B cell (primary cell): ENCODE results near the gene SPEG. TPM values are rescaled to one million over a fixed set of nuclear protein-coding genes. Genes with fewer than 3 reads are reported as not detected.

Experiments used
- ATAC-seq: fragments of 200-7000 bp; cut with Tn5 transposase; one replicate; pipeline ENCODE4 v1.10.0; 2021; ENCODE audit warnings: low read depth, mild to moderate bottlenecking, moderate number of reproducible peaks, moderate library complexity
- CTCF ChIA-PET: fragments of 350-600 bp; sonication (Branson Sonifier 250); formaldehyde crosslinking; loops from one replicate; lab custom pipeline; 2021; ENCODE audit warnings: antibody characterized with exemption, inconsistent platforms; lab: Charles Lee
- POLR2A ChIA-PET: fragments of 350-600 bp; sonication (Branson Sonifier 250); formaldehyde crosslinking; loops from one replicate; lab custom pipeline; 2021; ENCODE audit warnings: antibody characterized with exemption; lab: Charles Lee
- DNase-seq: peaks from one replicate; pipeline ENCODE4 v3.0.0; 2013
- H2AFZ ChIP-seq: 2 replicates; pipeline ENCODE4 v1.6.1; 2012; ENCODE audit warnings: mild to moderate bottlenecking, low read depth, low read length; ENCODE audit not compliant: insufficient read depth, poor library complexity, severe bottlenecking
- H3K27ac ChIP-seq, 2 donors: 1 replicate in 1 of 2; 2 replicates in 1 of 2; pipeline ENCODE4 v1.5.1; 2012 to 2013; ENCODE audit warnings: low read length in 2 of 2, mild to moderate bottlenecking in 2 of 2, moderate library complexity in 1 of 2
- H3K27me3 ChIP-seq, 4 experiments: fragments of 200-600 bp in 1 of 4; sonication (generic) in 1 of 4; replicated peaks in 1 of 4; 1 replicate in 2 of 4; 2 replicates in 2 of 4; pipeline versions ENCODE4 v1.6.1 to v1.7.0; 2013 to 2016; ENCODE audit warnings: low read length in 3 of 4, mild to moderate bottlenecking in 2 of 4, mixed read lengths in 1 of 4, moderate library complexity in 1 of 4; ENCODE audit not compliant: insufficient read depth in 4 of 4, control insufficient read depth in 3 of 4; ENCODE audit errors: control extremely low read depth in 1 of 4
- H3K36me3 ChIP-seq, 2 experiments: replicated peaks in 1 of 2; 1 replicate in 1 of 2; 2 replicates in 1 of 2; pipeline versions ENCODE4 v1.6.1 to v1.7.1; 2013; ENCODE audit warnings: low read length in 1 of 2; ENCODE audit not compliant: insufficient read depth in 2 of 2, control insufficient read depth in 1 of 2; ENCODE audit errors: control extremely low read depth in 1 of 2, extremely low read depth in 1 of 2
- H3K4me1 ChIP-seq, 2 donors: fragments of 200-600 bp in 1 of 2; sonication (generic) in 1 of 2; 1 replicate in 1 of 2; 2 replicates in 1 of 2; pipeline versions ENCODE4 v1.5.1 to v1.6.1; 2013 to 2017; ENCODE audit warnings: low read length in 2 of 2; ENCODE audit not compliant: control insufficient read depth in 2 of 2, insufficient read depth in 2 of 2
- H3K4me2 ChIP-seq: replicated peaks from 2 replicates; pipeline ENCODE3; 2012; ENCODE audit warnings: mild to moderate bottlenecking, low read depth, low read length; ENCODE audit not compliant: poor library complexity, severe bottlenecking
- H3K4me3 ChIP-seq, 5 experiments: fragments of 200-600 bp in 1 of 5; sonication (generic) in 1 of 5; 1 replicate in 3 of 5; 2 replicates in 2 of 5; pipeline versions ENCODE4 v1.5.1 to v1.7.0; 2011 to 2016; ENCODE audit warnings: low read length in 4 of 5, mild to moderate bottlenecking in 4 of 5, low read depth in 2 of 5, control low read depth in 1 of 5, moderate library complexity in 1 of 5; ENCODE audit not compliant: insufficient read depth in 1 of 5; ENCODE audit errors: control extremely low read depth in 1 of 5, extremely low read depth in 1 of 5
- H3K79me2 ChIP-seq: fragments of 200-600 bp; sonication (generic); one replicate; pipeline ENCODE4 v1.6.0; 2016; ENCODE audit warnings: low read length; ENCODE audit not compliant: control insufficient read depth, insufficient read depth
- H3K9ac ChIP-seq: fragments of 200-600 bp; sonication (generic); 2 replicates; pipeline ENCODE4 v1.6.1; 2017; ENCODE audit warnings: mild to moderate bottlenecking, low read length, moderate library complexity
- H3K9me3 ChIP-seq, 3 donors: one replicate each; pipeline versions ENCODE4 v1.6.1 to v1.7.1; 2013; ENCODE audit warnings: low read length in 2 of 3; ENCODE audit not compliant: control insufficient read depth in 2 of 3, insufficient read depth in 1 of 3; ENCODE audit errors: control extremely low read depth in 1 of 3
- H4K20me1 ChIP-seq: 2 replicates; pipeline ENCODE4 v1.6.0; 2012; ENCODE audit warnings: mild to moderate bottlenecking, low read length; ENCODE audit not compliant: insufficient read depth, control insufficient read depth, poor library complexity, severe bottlenecking
- H3K27ac Mint-ChIP-seq: one replicate; pipeline ENCODE4 v1.8.0; 2021; ENCODE audit warnings: mixed read lengths
- H3K27me3 Mint-ChIP-seq: one replicate; pipeline ENCODE4 v1.8.0; 2021; ENCODE audit warnings: mixed read lengths
- H3K4me1 Mint-ChIP-seq: one replicate; pipeline ENCODE4 v1.8.0; 2021; ENCODE audit warnings: mixed read lengths
- H3K4me3 Mint-ChIP-seq: one replicate; pipeline ENCODE4 v1.8.0; 2021; ENCODE audit warnings: mixed read lengths
- H3K9me3 Mint-ChIP-seq: one replicate; pipeline ENCODE4 v1.8.0; 2022; ENCODE audit warnings: mixed read lengths; ENCODE audit not compliant: insufficient read depth
- EZH2 ChIP-seq: IDR thresholded peaks from 2 replicates; pipeline ENCODE4 v1.6.1; 2012; ENCODE audit warnings: borderline replicate concordance, low read depth, mild to moderate bottlenecking, moderate library complexity, low read length; ENCODE audit not compliant: insufficient read depth, poor library complexity, severe bottlenecking
- WGBS: methylation state at CpG from one replicate; pipeline ENCODE4 v1.1.5; 2013; ENCODE audit warnings: missing lambda C conversion rate; ENCODE audit not compliant: insufficient coverage; 5-methylcytosine and 5-hydroxymethylcytosine counted together
- intact Hi-C: fragments of 100-400 bp; cut with micrococcal nuclease; formaldehyde crosslinking; loops from one replicate; pipeline ENCODE4 v1.10.0; 2022
- polyA plus RNA-seq: library from polyadenylated mRNA; depleted of rRNA; stranded (reverse); fragments of >200 nt; gene quantifications from 2 replicates; pipeline ENCODE4 v1.2.3, GENCODE V29; 2012
- total RNA-seq, 2 donors: library from RNA; stranded (reverse); fragments of 120-200 nt in 1 of 2; gene quantifications; 1 replicate in 1 of 2; 2 replicates in 1 of 2; pipeline versions ENCODE4 v1.2.3 to v1.2.4, GENCODE V29; 2013 to 2022
- TF ChIP-seq, protein P1 (sequence below): fragments of 200-600 bp; IDR thresholded peaks from one replicate; pipeline ENCODE4 v1.8.0; 2022; ENCODE audit warnings: antibody characterized with exemption, mild to moderate bottlenecking

SPEG gene
- total and polyA plus RNA-seq, 2 donors (not counting 1 experiment from before 2014, with no cell fraction given) = 0.03 to 0.74 TPM

DNA sequence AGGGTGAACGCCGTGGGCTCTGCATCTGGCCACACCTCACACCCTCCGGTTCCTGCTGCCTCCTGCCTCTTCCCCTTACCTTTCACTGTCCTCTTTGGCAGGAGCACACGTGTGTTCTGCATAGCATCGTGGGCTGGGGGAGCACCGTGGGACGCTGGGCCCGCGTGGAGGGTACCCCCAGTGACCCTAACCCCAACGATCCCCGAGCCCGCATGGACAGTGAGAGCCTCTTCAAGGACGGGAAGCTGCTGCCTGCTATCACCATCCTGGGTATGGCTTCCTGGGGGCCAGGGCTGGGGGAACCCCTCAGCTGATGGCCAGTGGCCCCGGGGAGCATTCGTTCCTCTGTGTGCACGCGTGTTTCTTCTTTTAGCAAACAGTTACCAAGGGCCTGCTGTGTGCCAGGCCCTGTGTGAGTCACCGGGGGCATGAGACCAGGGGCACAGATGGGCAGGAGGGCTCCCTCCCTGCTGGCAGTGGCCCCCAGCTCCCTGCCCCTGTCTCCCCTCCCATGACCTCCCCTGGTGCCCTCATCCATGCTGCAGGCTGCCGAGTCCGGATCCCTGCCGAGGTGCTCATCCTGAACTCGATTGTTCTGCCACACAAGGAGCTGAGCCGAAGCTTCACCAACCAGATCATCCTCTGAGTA is 71.6 kb downstream of the SPEG start:
- no peak for DNase-seq
- CTCF ChIA-PET = interaction anchor here (1.0 kb wide), 1 partner anchor 11 kb away, joined by 3 read pairs; a partner anchor contains a TSS
- Mint-ChIP-seq H3K9me3 (no peaks in the 10 kb centered on the region), H3K27ac (no peak overlapping the region), H3K4me3 (no peak overlapping the region), H3K4me1 (peaks cover 19% of the 10 kb centered on the region), H3K27me3 (peaks cover 24% of the 10 kb centered on the region)
- Histone ChIP-seq H3K4me3 (no peak overlapping the region), H3K36me3 (peaks cover 0 to 32% of the 10 kb centered on the region in 2 experiments), H3K4me2 (no peak overlapping the region), H3K27ac (no peak overlapping the region), H2AFZ (no peak overlapping the region), H3K79me2 (no peaks in the 10 kb centered on the region), H3K9ac (no peak overlapping the region), H3K27me3 (peaks cover 0 to 32% (median 10%) of the 10 kb centered on the region in 4 experiments), H3K9me3 (peaks cover 0 to 13% (median 0%) of the 10 kb centered on the region in 3 donors), H4K20me1 (no peaks in the 10 kb centered on the region), H3K4me1 (peaks cover 15 to 20% of the 10 kb centered on the region in 2 donors)
- no peak for TF ChIP-seq EZH2
- TF ChIP-seq, protein P1, sequence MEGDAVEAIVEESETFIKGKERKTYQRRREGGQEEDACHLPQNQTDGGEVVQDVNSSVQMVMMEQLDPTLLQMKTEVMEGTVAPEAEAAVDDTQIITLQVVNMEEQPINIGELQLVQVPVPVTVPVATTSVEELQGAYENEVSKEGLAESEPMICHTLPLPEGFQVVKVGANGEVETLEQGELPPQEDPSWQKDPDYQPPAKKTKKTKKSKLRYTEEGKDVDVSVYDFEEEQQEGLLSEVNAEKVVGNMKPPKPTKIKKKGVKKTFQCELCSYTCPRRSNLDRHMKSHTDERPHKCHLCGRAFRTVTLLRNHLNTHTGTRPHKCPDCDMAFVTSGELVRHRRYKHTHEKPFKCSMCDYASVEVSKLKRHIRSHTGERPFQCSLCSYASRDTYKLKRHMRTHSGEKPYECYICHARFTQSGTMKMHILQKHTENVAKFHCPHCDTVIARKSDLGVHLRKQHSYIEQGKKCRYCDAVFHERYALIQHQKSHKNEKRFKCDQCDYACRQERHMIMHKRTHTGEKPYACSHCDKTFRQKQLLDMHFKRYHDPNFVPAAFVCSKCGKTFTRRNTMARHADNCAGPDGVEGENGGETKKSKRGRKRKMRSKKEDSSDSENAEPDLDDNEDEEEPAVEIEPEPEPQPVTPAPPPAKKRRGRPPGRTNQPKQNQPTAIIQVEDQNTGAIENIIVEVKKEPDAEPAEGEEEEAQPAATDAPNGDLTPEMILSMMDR = no peak
- 96% methylated on average over 23 of the region's 23 CpGs for WGBS
- POLR2A ChIA-PET = no interaction called here
- intact Hi-C loops = no loop called here
- no peak for ATAC-seq

DNA sequence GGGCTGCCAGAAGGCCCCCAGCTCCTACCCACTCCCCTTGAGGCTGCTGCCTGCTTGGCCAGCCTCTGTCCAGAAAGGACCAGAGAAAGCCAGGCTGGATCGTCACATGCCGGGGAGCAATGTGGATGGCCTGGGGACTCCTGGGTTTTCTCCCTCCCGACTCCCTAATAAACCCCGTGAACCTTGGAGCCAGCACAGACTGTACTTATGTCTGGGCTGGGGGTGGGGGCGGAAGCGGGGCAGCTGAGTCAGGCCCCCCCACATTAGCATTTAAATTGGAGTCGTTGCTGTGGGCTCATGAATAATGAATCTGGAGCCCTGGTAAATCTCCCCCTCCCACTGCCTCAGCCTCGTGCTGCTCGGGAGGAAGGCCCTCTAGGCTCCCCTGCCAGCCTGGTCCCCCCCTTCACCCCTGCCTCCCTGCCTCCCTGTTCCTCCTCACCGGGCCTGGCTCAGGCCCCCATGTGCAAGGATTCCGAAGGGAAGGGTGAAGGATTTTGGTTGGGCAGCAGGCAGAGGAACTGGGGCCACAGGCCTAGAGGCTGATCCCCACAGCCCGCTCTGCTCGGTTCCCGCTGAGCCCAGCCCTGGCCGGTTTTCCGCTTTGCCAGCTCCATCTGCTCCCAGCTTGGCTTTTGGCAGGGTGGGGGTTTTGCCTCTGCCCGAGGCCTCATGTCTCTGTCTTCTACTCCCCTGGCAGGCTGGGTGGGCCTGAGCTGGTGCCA is 72.3 kb downstream of the SPEG start:
- Histone ChIP-seq H3K4me1 (peaks cover 15 to 22% of the 10 kb centered on the region in 2 donors), H3K36me3 (peaks cover 0 to 28% of the 10 kb centered on the region in 2 experiments), H3K27ac (no peak overlapping the region), H3K4me3 (no peak overlapping the region), H3K4me2 (no peak overlapping the region), H3K79me2 (no peaks in the 10 kb centered on the region), H3K27me3 (peaks cover 0 to 38% (median 11%) of the 10 kb centered on the region in 4 experiments), H3K9ac (no peak overlapping the region), H3K9me3 (peaks cover 0 to 15% (median 0%) of the 10 kb centered on the region in 3 donors), H4K20me1 (no peaks in the 10 kb centered on the region), H2AFZ (no peak overlapping the region)
- Mint-ChIP-seq H3K4me3 (no peak overlapping the region), H3K9me3 (no peaks in the 10 kb centered on the region), H3K4me1 (peaks cover 19% of the 10 kb centered on the region), H3K27me3 (peaks cover 29% of the 10 kb centered on the region), H3K27ac (no peak overlapping the region)
- ATAC-seq = no peak
- ChIA-PET POLR2A (no interaction called here), CTCF (interaction anchor here (1.0 to 1.4 kb wide), 3 partner anchors 11 to 105 kb away, joined by 3 to 4 read pairs (median 3); a partner anchor contains a TSS)
- no peak for DNase-seq
- 97% methylated on average over 10 of the region's 17 CpGs for WGBS
- TF ChIP-seq, protein P1 = no peak
- no peak for TF ChIP-seq EZH2
- intact Hi-C loops = no loop called here
